Effector CD4-positive, alpha-beta T cell (primary cell): ENCODE measurements around the gene ZNF563.
"Not testable (repeated sequence)": the region's sequence is repeated elsewhere in the genome, so short reads cannot be mapped to it uniquely, and the experiment has no call there.

Experiments used
- DNase-seq: peaks from one replicate; pipeline ENCODE4 v3.0.0-alpha.2; 2020
- total RNA-seq: gene quantifications from one replicate; lab custom pipeline; 2026; lab: John Stamatoyannopoulos, UW

Gene ZNF563
- total RNA-seq, result 10.5 reads per million, percentile 32 among the genes with 10 or more reads in this experiment

- DNase-seq, result peak; percentile 93
Measured at GRCh38 chr19:12333162-12334159, at the start of gene ZNF563. Gene ZNF563, minus strand, starts transcription at chr19:12333633. Its CDS starts 151 bp downstream, at chr19:12333482.

- DNase-seq, result no peak
Measured at GRCh38 chr19:12380444-12380737, 47.0 kb upstream of the ZNF563 start.

- DNase-seq, result no peak
Measured at GRCh38 chr19:12379732-12380443, 46.5 kb upstream of the ZNF563 start.

GRCh38 chr19:12374026-12374425 is 40.6 kb upstream of the ZNF563 start:
- DNase-seq, result no peak

- peak; percentile 76 for DNase-seq
Measured at GRCh38 chr19:12365236-12366162, 32.1 kb upstream of the ZNF563 start, which contains the start of gene ZNF442. Gene ZNF442, minus strand, starts transcription at chr19:12365683. Its CDS starts 2,052 bp downstream, at chr19:12363631.

GRCh38 chr19:12364391-12365235 is 31.2 kb upstream of the ZNF563 start:
- no peak for DNase-seq

- not testable (repeated sequence) for DNase-seq
Measured at GRCh38 chr19:12362236-12362635, 28.8 kb upstream of the ZNF563 start.

GRCh38 chr19:12353375-12353774 is 19.9 kb upstream of the ZNF563 start:
- DNase-seq, result no peak

GRCh38 chr19:12350890-12351197 is 17.4 kb upstream of the ZNF563 start:
- no peak for DNase-seq

- DNase-seq, result no peak
Measured at GRCh38 chr19:12350185-12350889, 16.9 kb upstream of the ZNF563 start.

- DNase-seq, result no peak
Measured at GRCh38 chr19:12346896-12347295, 13.5 kb upstream of the ZNF563 start.

- DNase-seq, result no peak
Measured at GRCh38 chr19:12345197-12345596, 11.8 kb upstream of the ZNF563 start.

- DNase-seq, result peak; percentile 40
Measured at GRCh38 chr19:12331211-12331941, 2.1 kb downstream of the ZNF563 start.

GRCh38 chr19:12330340-12330739 is 3.1 kb downstream of the ZNF563 start:
- no peak for DNase-seq

GRCh38 chr19:12325690-12326089 is 7.7 kb downstream of the ZNF563 start:
- no peak for DNase-seq

- DNase-seq, result no peak
Measured at GRCh38 chr19:12318782-12319413, 14.5 kb downstream of the ZNF563 start.

GRCh38 chr19:12314553-12314952 is 18.9 kb downstream of the ZNF563 start:
- no peak for DNase-seq

- DNase-seq, result not testable (repeated sequence)
Measured at GRCh38 chr19:12308891-12309290, 24.5 kb downstream of the ZNF563 start.

GRCh38 chr19:12295191-12295590 is 38.2 kb downstream of the ZNF563 start:
- DNase-seq, result no peak
